ENCODE results near the gene MYD88.

The MYD88 gene

GRCh38 chr3:38099518-38099917 lies 38.9 kb upstream of the MYD88 start:
- TF ChIP-seq YY1 (IDR thresholded peaks at IDR 0.05; ENCODE audit: low read depth) (no peak), NFIC (IDR thresholded peaks at IDR 0.05) (no peak), MAX (IDR thresholded peaks at IDR 0.05) (no peak), TAF1 (IDR thresholded peaks at IDR 0.05; ENCODE audit: low read depth) (no peak), TEAD4 (IDR thresholded peaks at IDR 0.05) (no peak), USF1 (IDR thresholded peaks at IDR 0.05) (no peak)

- no peak for TF ChIP-seq CREB1 (IDR thresholded peaks at IDR 0.05; ENCODE audit: low read depth)
Observed at GRCh38 chr3:38100498-38100897, 38.0 kb upstream of the MYD88 start.

- TF ChIP-seq TCF12 (IDR thresholded peaks at IDR 0.05; ENCODE audit: low read depth) = no peak
- no peak for TF ChIP-seq EP300 (IDR thresholded peaks at IDR 0.05; ENCODE audit: borderline replicate concordance)
- no peak for TF ChIP-seq TEAD4 (IDR thresholded peaks at IDR 0.05)
- TF ChIP-seq REST (IDR thresholded peaks at IDR 0.05; ENCODE audit: low read depth) = no peak
- no peak for TF ChIP-seq FOXM1 (IDR thresholded peaks at IDR 0.05; ENCODE audit: borderline replicate concordance, low read depth)
- TF ChIP-seq EGR1 (IDR thresholded peaks at IDR 0.05) = no peak
- TF ChIP-seq NFIC (IDR thresholded peaks at IDR 0.05) = no peak
- no peak for TF ChIP-seq USF1 (IDR thresholded peaks at IDR 0.05)
- TF ChIP-seq RAD21 (IDR thresholded peaks at IDR 0.05; ENCODE audit: low read depth) = no peak
- TF ChIP-seq YY1 (IDR thresholded peaks at IDR 0.05; ENCODE audit: low read depth) = no peak
Observed at GRCh38 chr3:38101811-38102443, 36.5 kb upstream of the MYD88 start.

GRCh38 chr3:38102444-38102814 lies 36.0 kb upstream of the MYD88 start:
- TF ChIP-seq RAD21 (IDR thresholded peaks at IDR 0.05; ENCODE audit: low read depth) (no peak), FOXM1 (IDR thresholded peaks at IDR 0.05; ENCODE audit: borderline replicate concordance, low read depth) (no peak), REST (IDR thresholded peaks at IDR 0.05; ENCODE audit: low read depth) (no peak), TAF1 (IDR thresholded peaks at IDR 0.05; ENCODE audit: low read depth) (no peak), CREB1 (IDR thresholded peaks at IDR 0.05; ENCODE audit: low read depth) (no peak), EGR1 (IDR thresholded peaks at IDR 0.05) (no peak), YY1 (IDR thresholded peaks at IDR 0.05; ENCODE audit: low read depth) (no peak)

GRCh38 chr3:38105525-38105924 lies 32.9 kb upstream of the MYD88 start:
- no peak for TF ChIP-seq ZBTB7A (IDR thresholded peaks at IDR 0.05; ENCODE audit: low read depth)
- no peak for TF ChIP-seq RAD21 (IDR thresholded peaks at IDR 0.05; ENCODE audit: low read depth)

- TF ChIP-seq MAX (IDR thresholded peaks at IDR 0.05) (no peak), ZBTB7A (IDR thresholded peaks at IDR 0.05; ENCODE audit: low read depth) (no peak)
Observed at GRCh38 chr3:38107911-38108648, 30.4 kb upstream of the MYD88 start.
